Chondrocyte (in vitro differentiated cells): Measurements from ENCODE around the gene TULP1. TPM values are rescaled to one million over a fixed set of nuclear protein-coding genes. Genes with fewer than 3 reads are reported as not detected.

Source experiments
- DNase-seq: peaks from one replicate; pipeline ENCODE4 v3.0.0; 2021; ENCODE audit warnings: mixed read lengths, low spot score
- H3K27ac Mint-ChIP-seq: one replicate; pipeline ENCODE4 v1.8.0; 2021; ENCODE audit warnings: mild to moderate bottlenecking, moderate library complexity, mixed read lengths; ENCODE audit not compliant: unreplicated experiment
- H3K27me3 Mint-ChIP-seq: 2 replicates; pipeline ENCODE4 v1.8.0; 2021; ENCODE audit warnings: low read depth, mixed read lengths
- H3K36me3 Mint-ChIP-seq: 2 replicates; pipeline ENCODE4 v1.8.0; 2021; ENCODE audit warnings: low read depth, mixed read lengths
- H3K4me1 Mint-ChIP-seq: 2 replicates; pipeline ENCODE4 v1.8.0; 2021; ENCODE audit warnings: low read depth, mild to moderate bottlenecking, mixed read lengths
- H3K4me3 Mint-ChIP-seq: one replicate; pipeline ENCODE4 v1.8.0; 2021; ENCODE audit warnings: mild to moderate bottlenecking, moderate library complexity, mixed read lengths; ENCODE audit not compliant: unreplicated experiment
- H3K9me3 Mint-ChIP-seq: 2 replicates; pipeline ENCODE4 v1.8.0; 2021; ENCODE audit warnings: low read depth, mixed read lengths
- CTCF ChIP-seq: fragments of 200-600 bp; sonication (generic); IDR thresholded peaks from 2 replicates; pipeline ENCODE4 v1.5.0; 2021; ENCODE audit warnings: antibody characterized with exemption, mild to moderate bottlenecking, moderate library complexity
- total RNA-seq: library from RNA; stranded (reverse); gene quantifications from 3 replicates; pipeline ENCODE4 v1.2.1, GENCODE V29; 2021

TULP1 gene
- total RNA-seq, 1 donor from 2014 or later = not detected

GRCh38 chr6:35495258-35496035 lies 17.2 kb downstream of the TULP1 start:
- Mint-ChIP-seq H3K27ac (peak overlapping the region; percentile 85), H3K4me1 (peaks cover 71% of the 10 kb centered on the region), H3K4me3 (peak overlapping the region; percentile 85), H3K27me3 (no peaks in the 10 kb centered on the region), H3K9me3 (no peaks in the 10 kb centered on the region), H3K36me3 (no peaks in the 10 kb centered on the region)
- TF ChIP-seq CTCF = no peak
- peak; percentile 60 for DNase-seq

- TF ChIP-seq CTCF = no peak
- peak; percentile 74 for DNase-seq
- peaks cover 72% of the 10 kb centered on the region for H3K4me1 Mint-ChIP-seq
- H3K9me3 Mint-ChIP-seq = no peaks in the 10 kb centered on the region
- peak overlapping the region; percentile 85 for H3K4me3 Mint-ChIP-seq
- no peaks in the 10 kb centered on the region for H3K36me3 Mint-ChIP-seq
- no peaks in the 10 kb centered on the region for H3K27me3 Mint-ChIP-seq
- peak overlapping the region; percentile 84 for H3K27ac Mint-ChIP-seq
Observed at GRCh38 chr6:35494161-35494563, 18.5 kb downstream of the TULP1 start.

GRCh38 chr6:35493307-35493983 lies 19.3 kb downstream of the TULP1 start:
- H3K9me3 Mint-ChIP-seq = no peaks in the 10 kb centered on the region
- H3K4me1 Mint-ChIP-seq = peaks cover 71% of the 10 kb centered on the region

GRCh38 chr6:35492974-35493284 lies 19.8 kb downstream of the TULP1 start:
- no peaks in the 10 kb centered on the region for H3K27me3 Mint-ChIP-seq
- no peaks in the 10 kb centered on the region for H3K9me3 Mint-ChIP-seq
- H3K36me3 Mint-ChIP-seq = no peaks in the 10 kb centered on the region
- no peak for DNase-seq
- peak overlapping the region; percentile 86 for H3K27ac Mint-ChIP-seq
- H3K4me3 Mint-ChIP-seq = no peak overlapping the region
- no peak for TF ChIP-seq CTCF
- peaks cover 71% of the 10 kb centered on the region for H3K4me1 Mint-ChIP-seq

More at GRCh38 chr6:35493307-35493983, 19.3 kb downstream of the TULP1 start:
- no peak for TF ChIP-seq CTCF
- no peaks in the 10 kb centered on the region for H3K36me3 Mint-ChIP-seq
- H3K27me3 Mint-ChIP-seq = no peaks in the 10 kb centered on the region
- DNase-seq = peak; percentile 82
- H3K27ac Mint-ChIP-seq = peak overlapping the region; percentile 86
- H3K4me3 Mint-ChIP-seq = peak overlapping the region; percentile 85

- Mint-ChIP-seq H3K4me3 (peak overlapping the region; percentile 41), H3K27ac (peak overlapping the region; percentile 91)
- DNase-seq = peak; percentile 58
Observed at GRCh38 chr6:35492258-35492973, 20.3 kb downstream of the TULP1 start.

More at GRCh38 chr6:35492258-35492973, 20.3 kb downstream of the TULP1 start:
- H3K36me3 Mint-ChIP-seq = no peaks in the 10 kb centered on the region
- no peaks in the 10 kb centered on the region for H3K27me3 Mint-ChIP-seq
- no peak for TF ChIP-seq CTCF
- H3K9me3 Mint-ChIP-seq = no peaks in the 10 kb centered on the region
- peaks cover 75% of the 10 kb centered on the region for H3K4me1 Mint-ChIP-seq
